Measurements from ENCODE around the gene TRMT11.

GRCh38 chr6:126064257-126064747 is 78.0 kb downstream of the TRMT11 start:
- TF ChIP-seq POLR2AphosphoS5 (IDR thresholded peaks at IDR 0.05; ENCODE audit: low read depth, low read length) (no peak), TAF1 (IDR thresholded peaks at IDR 0.05; ENCODE audit: borderline replicate concordance, insufficient read depth, low read length) (no peak), REST (IDR thresholded peaks at IDR 0.05; ENCODE audit: insufficient read depth in 1 of 2, low read depth in 2 of 2, low read length in 2 of 2) (no peak), SIN3A (IDR thresholded peaks at IDR 0.05; ENCODE audit: borderline replicate concordance, insufficient read depth, low read length) (no peak), FOXP2 (optimal IDR thresholded peaks at IDR 0.05; ENCODE audit: borderline replicate concordance, extremely low read depth, extremely low read length, insufficient read depth) (no peak)
